Pancreas (tissue), 10 donors: Measurements from ENCODE around the gene GPRC5B. TPM values are rescaled to one million over a fixed set of nuclear protein-coding genes. Genes with fewer than 3 reads are reported as not detected.

Source experiments
- ATAC-seq, 4 donors: fragments of 200-7000 bp; cut with Tn5 transposase; one replicate each; pipeline versions ENCODE4 v1.8.0 to v1.9.1; 2020; ENCODE audit warnings: mild to moderate bottlenecking in 4 of 4, moderate library complexity in 4 of 4
- DNase-seq, 6 donors: peaks; one replicate each; pipeline ENCODE4 v3.0.0-alpha.2; 2020
- FAIRE-seq: peaks from 2 replicates; lab custom pipeline; 2012; peaks lifted over from hg19 to GRCh38; lab: Jason Lieb, UNC
- H3K27ac ChIP-seq, 4 donors: fragments of 200-600 bp; sonication (generic); 1 replicate in 3 of 4; 2 replicates in 1 of 4; pipeline versions ENCODE4 v1.5.0 to v1.8.0; 2020
- H3K27me3 ChIP-seq, 4 donors: fragments of 200-600 bp; one replicate each; pipeline ENCODE4 v1.8.0; 2021
- H3K36me3 ChIP-seq, 3 donors: fragments of 200-600 bp; sonication (generic) in 1 of 3; one replicate each; pipeline versions ENCODE4 v1.5.0 to v1.8.0; 2020 to 2021
- H3K4me1 ChIP-seq, 3 donors: fragments of 200-600 bp; one replicate each; pipeline ENCODE4 v1.8.0; 2021
- H3K4me3 ChIP-seq, 4 donors: fragments of 200-600 bp; sonication (generic) in 2 of 4; one replicate each; pipeline versions ENCODE4 v1.5.0 to v1.8.0; 2020 to 2021
- H3K9me3 ChIP-seq, 4 donors: fragments of 200-600 bp; one replicate each; pipeline ENCODE4 v1.8.0; 2021
- WGBS, 2 donors: extraction: QIAGEN DNeasy Blood & Tissue Kit; methylation state at CpG; one replicate each; pipeline ENCODE4 v1.1.7; 2013; 5-methylcytosine and 5-hydroxymethylcytosine counted together
- intact Hi-C, 3 donors: fragments of 100-400 bp; cut with DNase I; formaldehyde crosslinking; loops; one replicate each; pipeline versions ENCODE4 v1.11.1 to v1.14.2; 2022
- polyA plus RNA-seq, 2 donors: library from polyadenylated mRNA; stranded (reverse); fragments of 200-250 nt; gene quantifications; one replicate each; pipeline ENCODE4 v1.2.3, GENCODE V29; 2013
- total RNA-seq, 6 donors: library from RNA; stranded (reverse); fragmentation: NEBNext Ultra II Directional in 4 of 6; extraction: Animal tissue kit (Norgen Biotek cat#: 25700) in 4 of 6; gene quantifications; one replicate each; pipeline versions ENCODE4 v1.2.1 to v1.2.4, GENCODE V29; 2021 to 2023
- TF ChIP-seq, protein P1 (sequence below), 4 donors: fragments of 200-600 bp; sonication (generic) in 3 of 4; IDR thresholded peaks; one replicate each; pipeline versions ENCODE4 v1.5.0 to v1.8.0; 2021; ENCODE audit warnings: antibody characterized with exemption in 4 of 4
- donor health status: healthy with polysubstance abuse.
- donor health status: DM: no; HTN: no; CAD: no; lungs with moderate emphysema.
- donor health status: DM: no; HTN: no; CAD: no.
- donor health status: control.
- donor health status: control.
- donor health status: Bipolar disorder and iron deficiency.
- donor health status: DM: yes; HTN: yes; CAD: no.
- donor health status: DM: no; HTN: no; CAD: no.
- donor health status: DM: no; HTN: no; CAD: no.
- donor health status: DM: yes; HTN: yes; CAD: no.

GPRC5B gene
- total and polyA plus RNA-seq, 8 donors: 20.0 to 95.5 (median 27.4) TPM

DNA sequence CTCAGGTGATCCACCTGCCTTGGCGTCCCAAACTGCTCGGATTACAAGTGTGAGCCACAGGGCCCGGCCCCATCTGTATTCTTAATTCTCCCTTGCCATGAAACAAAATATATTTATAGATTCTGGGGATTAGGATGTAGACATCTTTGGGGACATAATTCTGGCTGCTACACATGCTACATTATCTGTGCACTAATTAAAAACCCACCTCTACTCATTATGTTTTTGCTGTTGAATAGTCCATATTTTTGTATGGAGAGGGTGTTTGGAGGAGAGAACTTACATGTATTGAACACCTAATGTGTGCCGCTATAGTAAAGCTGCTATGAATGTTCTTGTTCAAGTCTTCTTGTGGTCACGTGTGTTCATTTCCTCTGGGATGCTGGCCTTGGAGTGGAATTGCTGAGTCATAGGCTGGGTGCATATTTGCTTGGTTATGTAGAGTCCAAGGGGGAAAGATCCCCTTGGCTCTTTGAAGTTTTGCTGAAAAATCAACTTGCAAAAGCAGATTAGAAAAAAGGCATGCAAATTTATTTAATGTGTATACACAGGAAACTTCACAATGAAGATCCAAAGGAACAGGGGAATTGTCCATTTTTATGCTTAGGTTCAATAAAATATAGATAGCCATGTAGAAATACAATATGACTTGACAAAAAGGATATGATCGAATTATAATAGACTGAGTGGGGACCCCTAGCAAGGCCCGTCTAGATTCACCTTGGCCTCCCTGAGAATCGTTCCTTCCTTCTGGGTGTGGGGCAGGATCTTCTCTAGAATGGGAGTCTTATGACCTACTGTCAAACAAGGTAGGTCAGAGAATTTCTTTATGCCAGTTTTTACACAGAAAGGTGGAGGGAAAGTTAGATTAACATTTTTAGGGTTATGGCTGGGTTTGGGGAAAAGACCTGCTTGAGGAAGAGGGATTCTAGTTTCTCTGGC is 42.1 kb upstream of the GPRC5B start:
- H3K27ac ChIP-seq: no peak overlapping the region
- no peaks in the 10 kb centered on the region for H3K9me3 ChIP-seq
- H3K27me3 ChIP-seq: no peaks in the 10 kb centered on the region
- H3K4me3 ChIP-seq: no peak overlapping the region
- FAIRE-seq (no peak), ATAC-seq (no peak), DNase-seq (no peak)
- no peaks in the 10 kb centered on the region for H3K36me3 ChIP-seq
- WGBS, 2 donors: 69 to 78% methylated on average over 8 of the region's 8 CpGs
- intact Hi-C loops: no loop called here
- TF ChIP-seq, protein P1, sequence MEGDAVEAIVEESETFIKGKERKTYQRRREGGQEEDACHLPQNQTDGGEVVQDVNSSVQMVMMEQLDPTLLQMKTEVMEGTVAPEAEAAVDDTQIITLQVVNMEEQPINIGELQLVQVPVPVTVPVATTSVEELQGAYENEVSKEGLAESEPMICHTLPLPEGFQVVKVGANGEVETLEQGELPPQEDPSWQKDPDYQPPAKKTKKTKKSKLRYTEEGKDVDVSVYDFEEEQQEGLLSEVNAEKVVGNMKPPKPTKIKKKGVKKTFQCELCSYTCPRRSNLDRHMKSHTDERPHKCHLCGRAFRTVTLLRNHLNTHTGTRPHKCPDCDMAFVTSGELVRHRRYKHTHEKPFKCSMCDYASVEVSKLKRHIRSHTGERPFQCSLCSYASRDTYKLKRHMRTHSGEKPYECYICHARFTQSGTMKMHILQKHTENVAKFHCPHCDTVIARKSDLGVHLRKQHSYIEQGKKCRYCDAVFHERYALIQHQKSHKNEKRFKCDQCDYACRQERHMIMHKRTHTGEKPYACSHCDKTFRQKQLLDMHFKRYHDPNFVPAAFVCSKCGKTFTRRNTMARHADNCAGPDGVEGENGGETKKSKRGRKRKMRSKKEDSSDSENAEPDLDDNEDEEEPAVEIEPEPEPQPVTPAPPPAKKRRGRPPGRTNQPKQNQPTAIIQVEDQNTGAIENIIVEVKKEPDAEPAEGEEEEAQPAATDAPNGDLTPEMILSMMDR (IDR thresholded peaks at IDR 0.05): no peak
- H3K4me1 ChIP-seq: no peaks in the 10 kb centered on the region

GRCh38 chr16:19923396-19923795 is 38.7 kb upstream of the GPRC5B start:
- Histone ChIP-seq H3K9me3 (no peaks in the 10 kb centered on the region), H3K27me3 (no peaks in the 10 kb centered on the region), H3K27ac (no peak overlapping the region), H3K36me3 (no peaks in the 10 kb centered on the region), H3K4me3 (no peak overlapping the region), H3K4me1 (no peaks in the 10 kb centered on the region)
- ATAC-seq: no peak
- 50% methylated on average over 5 of the region's 5 CpGs for WGBS, 2 donors
- TF ChIP-seq, protein P1 (IDR thresholded peaks at IDR 0.05): no peak
- DNase-seq: no peak
- intact Hi-C loops: no loop called here
- no peak for FAIRE-seq

DNA sequence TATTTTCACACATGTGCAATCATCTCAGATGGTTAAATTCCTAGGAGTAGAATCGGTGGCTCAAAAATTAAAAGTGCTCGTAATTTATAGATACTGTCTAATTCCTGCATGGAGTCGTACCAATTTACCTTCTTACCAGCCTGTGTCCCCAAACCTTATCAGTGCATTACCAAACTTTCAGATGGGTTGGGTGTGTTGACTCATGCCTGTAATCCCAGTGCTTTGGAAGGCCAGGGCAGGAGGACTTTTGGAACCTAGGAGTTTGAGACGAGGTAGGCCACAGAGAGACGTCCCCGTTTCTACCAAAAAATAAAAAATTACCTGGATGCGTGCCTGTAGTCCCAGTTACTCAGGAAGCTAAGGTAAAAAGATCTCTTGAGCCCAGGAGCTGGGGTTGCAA is 34.5 kb upstream of the GPRC5B start:
- Histone ChIP-seq H3K4me1 (no peaks in the 10 kb centered on the region), H3K9me3 (no peaks in the 10 kb centered on the region), H3K4me3 (no peak overlapping the region), H3K27ac (no peak overlapping the region), H3K36me3 (no peaks in the 10 kb centered on the region), H3K27me3 (no peaks in the 10 kb centered on the region)
- no peak for FAIRE-seq
- TF ChIP-seq, protein P1 (IDR thresholded peaks at IDR 0.05): no peak
- ATAC-seq: no peak
- 81 to 87% methylated on average over 7 of the region's 7 CpGs for WGBS, 2 donors
- intact Hi-C loops: no loop called here
- no peak for DNase-seq

- WGBS, 2 donors: 83 to 89% methylated on average over 5 of the region's 5 CpGs
- Histone ChIP-seq H3K36me3 (no peaks in the 10 kb centered on the region), H3K4me1 (no peaks in the 10 kb centered on the region), H3K9me3 (no peaks in the 10 kb centered on the region), H3K27me3 (no peaks in the 10 kb centered on the region), H3K27ac (no peak overlapping the region), H3K4me3 (no peak overlapping the region)
- intact Hi-C loops: no loop called here
- TF ChIP-seq, protein P1 (IDR thresholded peaks at IDR 0.05): no peak
- no peak for FAIRE-seq
- no peak for DNase-seq
- ATAC-seq: no peak
These were observed 31.4 kb upstream of the GPRC5B start for GRCh38 chr16:19916064-19916463.

DNA sequence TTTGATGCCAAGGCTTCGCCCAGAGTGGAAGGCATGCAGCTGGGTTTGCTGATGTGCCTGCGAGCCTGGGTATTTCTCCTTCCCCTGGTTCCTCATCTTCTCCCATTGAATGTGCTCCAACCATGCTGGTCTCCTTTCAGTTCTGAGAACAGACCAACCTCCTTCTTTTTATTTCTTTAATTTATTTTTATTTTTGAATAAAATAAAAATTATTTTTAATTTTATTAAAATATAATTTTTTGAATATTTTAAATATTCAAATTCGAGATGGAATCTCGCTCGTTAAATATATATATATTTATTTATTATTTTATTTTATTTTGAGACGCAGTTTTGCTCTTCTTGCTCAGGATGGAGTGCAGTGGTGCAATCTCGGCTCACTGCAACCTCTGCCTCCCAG is 30.2 kb upstream of the GPRC5B start:
- DNase-seq (no peak), ATAC-seq (no peak), FAIRE-seq (no peak)
- intact Hi-C loops: no loop called here
- WGBS, 2 donors: 81 to 87% methylated on average over 7 of the region's 7 CpGs
- Histone ChIP-seq H3K4me1 (no peaks in the 10 kb centered on the region), H3K36me3 (no peaks in the 10 kb centered on the region), H3K4me3 (no peak overlapping the region), H3K27ac (no peak overlapping the region), H3K27me3 (no peaks in the 10 kb centered on the region), H3K9me3 (no peaks in the 10 kb centered on the region)
- TF ChIP-seq, protein P1 (IDR thresholded peaks at IDR 0.05): no peak
